COLO668 (cell line): Measurements from ENCODE around the gene TTC16.

ENCODE experiments used
- DNase-seq: peaks from one replicate; lab custom pipeline; 2025; ENCODE audit not compliant: unreplicated experiment; lab: John Stamatoyannopoulos, UW

TTC16 gene

DNA sequence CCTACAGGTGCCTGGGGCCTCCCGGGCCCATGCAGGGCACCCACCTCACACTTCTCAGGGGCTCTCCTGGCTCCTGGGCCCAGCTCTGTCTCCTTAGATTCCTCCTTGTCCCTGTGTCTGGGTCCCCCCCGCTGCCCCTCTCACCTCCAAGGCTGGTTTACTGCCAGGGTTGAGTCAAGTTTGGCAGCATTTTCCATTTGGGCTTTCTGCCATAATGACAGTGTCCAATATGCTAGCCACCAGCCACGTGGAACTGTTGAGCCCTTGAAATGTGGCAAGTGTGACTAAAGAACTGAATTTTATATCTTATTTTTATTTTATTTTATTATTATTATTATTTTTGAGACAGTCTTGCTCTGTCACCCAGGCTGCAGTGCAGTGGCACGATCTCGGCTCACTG lies 1.9 kb downstream of the TTC16 start:
- DNase-seq: no peak

DNA sequence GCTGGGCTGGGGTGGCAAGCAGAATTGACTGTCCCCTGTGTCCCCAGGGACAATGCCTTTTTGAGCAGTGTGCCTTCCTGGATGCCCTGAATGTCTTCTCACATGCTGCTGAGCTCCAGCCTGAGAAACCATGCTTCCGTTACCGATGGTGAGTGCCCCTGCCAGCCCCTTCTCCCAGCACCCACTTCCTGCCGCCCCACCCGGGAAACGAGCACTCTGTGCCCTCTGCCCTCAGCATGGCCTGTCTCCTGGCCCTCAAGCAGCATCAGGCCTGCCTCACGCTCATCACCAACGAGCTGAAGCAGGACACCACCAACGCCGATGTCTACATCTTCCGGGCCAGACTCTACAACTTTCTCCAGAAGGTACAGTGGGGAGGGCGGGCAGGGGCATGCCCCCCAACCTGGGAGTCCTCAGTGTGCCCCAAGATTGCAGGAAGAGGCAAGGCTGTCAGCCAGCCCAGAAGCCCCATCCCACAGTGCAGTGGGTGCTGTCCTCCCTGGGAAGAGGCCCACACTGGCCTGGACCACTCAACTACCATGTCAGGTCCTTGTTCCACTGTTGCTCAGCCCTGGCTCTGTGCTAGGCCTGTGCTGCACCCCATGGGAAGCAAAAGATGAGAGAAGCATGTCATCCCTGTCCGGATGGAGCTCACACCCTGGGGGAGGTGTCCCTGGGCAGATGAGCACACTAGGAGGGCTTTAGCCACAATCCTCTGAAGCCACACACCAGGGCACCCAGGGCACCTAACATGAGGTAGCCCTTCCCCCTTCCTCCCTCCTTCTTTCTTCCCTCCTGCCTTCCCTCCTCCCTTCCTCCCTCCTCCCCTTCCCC lies 4.4 kb downstream of the TTC16 start:
- no peak for DNase-seq

DNA sequence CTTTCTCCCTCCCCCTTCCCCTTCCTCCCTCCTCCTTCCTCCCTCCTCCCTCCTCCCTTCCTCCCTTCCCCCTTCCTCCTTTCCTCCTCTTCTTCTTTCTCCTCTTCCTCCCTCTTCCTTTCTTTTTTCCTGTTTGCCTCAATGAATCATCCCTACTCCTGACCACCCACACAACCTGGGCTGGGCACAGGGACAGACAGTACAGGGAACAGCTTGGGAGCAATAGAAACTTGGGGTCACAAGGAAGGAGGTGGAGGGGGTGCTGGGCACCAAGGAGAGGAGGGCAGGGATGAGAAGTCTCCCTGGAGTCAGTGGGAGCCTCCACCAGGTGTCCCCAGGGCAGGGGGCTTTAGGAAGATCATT lies 5.0 kb downstream of the TTC16 start:
- DNase-seq: no peak

DNA sequence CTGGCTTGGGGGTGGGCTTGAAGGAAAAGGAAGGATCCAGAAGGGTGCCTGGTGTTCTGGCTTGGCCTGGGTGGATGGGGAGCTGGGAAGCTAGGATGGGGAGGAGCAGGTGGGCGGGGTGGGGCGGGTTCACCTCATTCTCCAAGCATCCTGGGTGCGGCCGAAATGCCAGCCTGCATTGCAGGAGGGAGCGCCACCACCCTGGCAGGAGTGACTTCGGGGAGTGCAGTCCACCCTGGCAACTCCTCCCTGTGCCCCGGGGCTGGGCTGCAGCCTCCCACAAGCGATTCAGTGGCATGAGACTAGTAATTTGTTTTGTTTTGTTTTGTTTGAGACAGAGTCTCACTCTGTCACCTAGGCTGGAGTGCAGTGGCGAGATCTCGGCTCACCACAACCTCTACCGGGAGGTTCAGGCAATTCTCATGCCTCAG lies 5.5 kb downstream of the TTC16 start:
- peak; percentile 14 for DNase-seq

DNA sequence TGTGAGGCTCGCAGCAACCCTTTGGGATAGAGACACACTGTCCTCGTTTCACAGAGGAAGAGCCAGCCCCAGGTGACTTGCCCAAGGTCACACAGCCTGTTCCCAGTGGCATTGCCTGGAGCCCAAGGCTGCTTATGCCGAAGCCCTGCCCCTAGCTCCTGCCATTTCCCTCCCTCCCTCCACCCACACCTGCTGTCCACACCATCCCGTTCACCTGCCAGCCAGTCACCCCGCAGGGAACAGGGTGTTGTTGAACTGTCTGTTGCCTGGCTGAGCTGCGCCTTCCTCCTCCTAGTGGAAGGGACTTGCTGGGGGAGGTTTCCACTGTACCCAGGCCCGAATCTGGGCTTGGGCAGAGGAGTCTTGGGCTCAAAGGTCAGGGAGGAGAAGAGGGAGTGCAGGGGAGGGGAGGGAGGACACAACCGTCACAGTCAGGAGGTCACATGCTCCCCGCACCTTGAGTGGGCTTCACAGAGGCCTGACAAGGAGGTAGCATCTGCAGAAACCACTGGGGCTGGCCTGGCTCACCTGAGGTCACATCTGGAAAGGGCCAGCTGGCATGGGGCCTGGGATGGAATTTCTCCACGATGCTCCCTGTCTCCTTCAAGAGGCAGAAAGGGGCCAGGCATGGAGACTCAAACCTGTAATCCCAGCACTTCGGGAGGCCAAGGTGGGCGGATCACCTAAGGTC lies 6.3 kb downstream of the TTC16 start:
- DNase-seq: peak; percentile 58

DNA sequence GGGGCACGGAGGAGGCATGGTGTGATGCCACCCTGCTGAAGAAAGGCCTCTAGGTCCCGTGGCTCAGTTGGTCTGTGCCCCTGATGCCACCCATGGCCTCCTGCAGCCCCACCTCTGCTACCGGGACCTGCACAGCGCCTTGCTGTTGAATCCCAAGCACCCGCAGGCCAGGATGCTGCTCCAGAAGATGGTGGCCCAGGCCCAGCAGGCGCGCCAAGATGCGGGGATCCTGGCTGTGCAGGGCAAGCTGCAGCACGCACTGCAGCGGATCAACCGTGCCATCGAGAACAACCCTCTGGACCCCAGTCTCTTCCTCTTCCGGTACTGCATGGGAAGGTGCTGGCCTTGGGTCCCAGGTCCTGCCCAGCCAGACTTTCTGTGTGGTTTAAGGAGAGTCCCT lies 7.1 kb downstream of the TTC16 start:
- DNase-seq: no peak

DNA sequence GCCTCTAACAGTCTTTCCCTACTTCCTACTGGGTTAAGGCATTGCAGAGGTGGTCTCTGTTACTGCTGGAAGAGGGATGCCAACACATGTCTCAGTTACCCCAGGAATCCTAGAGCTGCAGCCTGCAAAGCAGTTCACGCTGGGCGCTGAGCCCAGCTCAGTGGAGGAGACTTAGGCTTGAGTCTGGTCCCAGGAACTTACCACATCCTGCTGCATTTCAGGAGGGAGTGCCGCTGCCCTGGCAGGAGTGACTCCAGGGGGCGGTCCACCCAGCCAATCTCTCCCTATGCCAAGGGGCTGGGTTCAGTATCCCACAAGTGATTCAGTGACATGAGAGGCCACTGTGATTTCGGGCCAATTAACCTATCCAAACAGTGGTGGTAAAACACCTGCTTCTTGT lies 7.6 kb downstream of the TTC16 start:
- DNase-seq: peak; percentile 31

DNA sequence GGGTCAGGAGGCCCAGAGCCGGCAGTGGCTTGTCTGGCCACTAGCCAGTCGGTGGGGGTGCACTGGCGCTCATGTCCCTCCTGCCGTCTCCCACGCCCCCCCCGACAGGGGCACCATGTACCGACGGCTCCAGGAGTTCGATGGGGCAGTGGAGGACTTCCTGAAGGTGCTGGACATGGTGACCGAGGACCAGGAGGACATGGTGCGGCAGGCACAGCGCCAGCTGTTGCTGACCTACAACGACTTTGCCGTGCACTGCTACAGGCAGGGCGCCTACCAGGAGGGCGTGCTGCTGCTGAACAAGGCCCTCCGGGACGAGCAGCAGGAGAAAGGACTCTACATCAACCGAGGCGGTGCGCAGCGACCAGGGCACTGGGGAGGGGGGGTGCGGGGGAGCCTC lies 8.1 kb downstream of the TTC16 start:
- peak; percentile 42 for DNase-seq

DNA sequence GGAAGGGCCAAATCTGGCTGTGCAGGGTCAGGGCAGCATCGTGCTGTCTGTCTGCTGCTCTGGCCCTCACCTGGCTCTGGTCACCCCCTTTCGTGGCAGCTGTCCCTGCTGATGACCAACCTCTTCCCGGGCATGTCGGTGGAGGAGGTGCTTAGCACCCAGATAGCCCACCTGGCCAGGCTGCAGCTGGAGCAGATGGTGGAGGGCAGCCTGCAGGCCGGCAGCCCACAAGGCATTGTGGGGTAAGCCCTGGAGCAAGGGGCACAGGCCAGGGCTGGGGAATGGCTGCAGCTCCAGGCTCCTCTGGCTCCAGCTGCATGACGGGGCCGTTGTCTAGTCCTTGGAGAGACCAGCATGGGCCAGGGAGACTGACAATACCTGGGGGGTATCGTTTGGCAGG lies 11.0 kb downstream of the TTC16 start:
- peak; percentile 33 for DNase-seq

DNA sequence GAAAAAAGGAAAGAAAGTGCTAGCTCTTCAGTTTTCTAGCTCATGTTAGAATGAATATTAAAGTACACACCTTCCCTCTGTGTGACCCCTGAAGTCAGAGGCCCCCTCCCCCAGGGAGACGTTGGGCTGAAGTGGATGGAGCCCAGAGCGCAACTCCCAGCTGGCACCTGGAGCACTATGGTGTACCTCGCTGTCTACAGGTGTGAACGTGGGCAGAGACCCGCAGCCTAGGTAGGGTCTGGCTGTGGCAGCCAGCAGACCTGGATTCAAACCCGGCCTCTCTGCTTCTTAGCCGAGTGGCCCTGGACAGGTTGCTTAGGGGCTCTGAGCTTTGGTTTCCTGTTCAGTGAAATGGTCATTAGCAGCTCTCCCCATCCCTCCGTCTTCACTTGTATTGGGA lies 12.9 kb downstream of the TTC16 start:
- no peak for DNase-seq

DNA sequence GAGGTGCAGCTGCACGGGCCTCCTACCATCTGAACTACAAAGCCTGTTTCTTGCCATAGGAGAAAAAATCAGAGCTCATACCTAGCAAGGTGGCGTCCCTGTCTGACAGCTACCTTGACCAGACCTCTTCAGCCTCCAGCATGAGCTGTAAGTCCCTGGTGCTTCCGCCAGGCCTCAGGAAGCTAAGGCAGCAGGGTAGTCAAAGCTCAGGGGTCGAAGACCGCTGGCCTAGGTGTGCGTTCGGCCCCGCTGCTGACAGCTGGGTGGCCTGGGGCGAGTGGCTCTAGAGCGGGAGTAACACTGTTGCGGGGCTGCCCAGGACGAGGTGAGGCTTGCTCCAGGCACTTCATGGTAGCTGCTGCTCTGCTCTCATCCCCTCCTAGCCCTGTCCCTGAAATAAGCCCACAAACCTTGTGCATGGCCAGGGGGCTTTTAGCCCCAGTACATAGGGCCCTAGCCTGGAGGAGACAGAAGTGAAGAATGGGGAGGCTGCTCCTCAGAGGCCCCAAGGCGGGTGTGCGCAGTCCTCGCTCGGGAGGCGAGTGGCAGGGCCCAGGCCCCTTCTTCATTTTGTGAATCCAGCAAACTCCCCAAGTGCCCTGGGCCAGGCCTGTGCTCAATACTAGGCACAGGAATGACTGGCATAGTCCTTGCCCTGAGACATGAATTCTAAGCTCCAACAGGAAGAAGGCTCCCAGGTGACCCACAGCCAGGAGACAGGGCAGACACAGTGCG lies 13.8 kb downstream of the TTC16 start:
- no peak for DNase-seq

DNA sequence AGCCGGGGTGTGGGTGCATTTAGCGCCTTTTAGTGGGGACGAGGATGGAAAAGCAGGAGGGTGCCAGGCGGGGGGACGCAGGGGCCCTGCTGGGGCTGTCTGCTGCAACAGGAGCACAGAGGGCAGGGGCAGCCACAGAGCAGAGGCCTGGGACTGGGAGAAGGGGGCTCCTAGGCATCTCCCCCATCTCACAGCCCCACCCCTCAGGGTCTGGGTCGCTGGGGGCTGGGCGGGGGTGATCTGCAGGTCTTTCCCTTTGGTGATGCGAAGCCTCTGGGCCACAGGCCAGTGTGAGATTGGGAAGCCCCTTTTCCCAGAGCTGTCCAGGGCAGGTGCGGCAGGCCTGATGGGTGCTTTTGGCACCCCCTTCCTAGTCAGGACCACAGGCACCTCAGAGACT lies 14.4 kb downstream of the TTC16 start:
- no peak for DNase-seq

DNA sequence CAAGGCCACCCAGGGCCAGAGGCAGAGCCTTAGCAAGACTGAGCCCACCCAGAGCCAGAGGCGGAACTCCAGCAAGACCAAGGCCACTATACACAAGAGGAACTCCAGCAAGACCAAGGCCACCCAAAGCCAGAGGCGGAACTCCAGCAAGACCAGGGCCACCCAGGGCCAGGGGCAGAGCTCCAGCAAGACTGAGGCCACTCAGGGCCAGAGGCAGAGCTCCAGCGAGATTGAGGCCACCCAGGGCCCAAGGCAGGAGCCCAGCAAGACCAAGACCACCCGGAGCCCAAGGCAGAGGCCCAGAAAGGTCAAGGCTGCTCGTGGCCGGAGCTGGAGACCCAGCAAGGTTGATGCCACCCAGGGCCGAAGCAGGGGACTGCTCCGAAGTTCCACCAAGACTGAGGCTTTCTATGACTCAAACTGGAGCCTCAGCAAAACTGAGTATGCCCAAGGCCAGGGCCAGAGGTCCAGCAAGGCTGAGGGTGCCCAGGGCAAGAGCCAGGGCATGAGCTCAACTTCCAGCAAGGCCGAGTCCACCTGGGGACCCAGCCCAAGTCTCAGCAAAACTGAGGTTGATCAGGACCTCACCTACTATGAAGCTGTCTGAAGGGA lies 15.0 kb downstream of the TTC16 start:
- no peak for DNase-seq

DNA sequence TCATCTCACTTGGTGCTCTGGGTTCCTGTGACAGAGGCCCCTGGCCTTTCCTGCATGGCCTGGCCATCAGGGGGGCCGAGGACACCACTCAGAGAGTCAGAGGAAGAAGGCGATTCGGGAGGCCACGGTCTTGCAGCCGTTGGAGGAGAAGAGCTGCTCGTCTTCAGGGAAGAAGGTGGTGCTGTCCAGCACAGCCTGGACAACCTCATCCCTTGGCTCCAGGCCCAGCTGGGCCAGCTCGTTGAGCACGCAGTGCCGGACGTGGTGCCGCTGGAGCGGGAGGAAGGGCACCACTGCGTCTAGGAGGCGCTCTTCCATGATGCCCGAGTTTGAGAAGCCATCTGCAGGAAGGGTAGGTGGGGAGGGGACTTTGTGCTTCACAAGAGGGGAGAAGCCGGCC lies 16.1 kb downstream of the TTC16 start:
- no peak for DNase-seq

DNA sequence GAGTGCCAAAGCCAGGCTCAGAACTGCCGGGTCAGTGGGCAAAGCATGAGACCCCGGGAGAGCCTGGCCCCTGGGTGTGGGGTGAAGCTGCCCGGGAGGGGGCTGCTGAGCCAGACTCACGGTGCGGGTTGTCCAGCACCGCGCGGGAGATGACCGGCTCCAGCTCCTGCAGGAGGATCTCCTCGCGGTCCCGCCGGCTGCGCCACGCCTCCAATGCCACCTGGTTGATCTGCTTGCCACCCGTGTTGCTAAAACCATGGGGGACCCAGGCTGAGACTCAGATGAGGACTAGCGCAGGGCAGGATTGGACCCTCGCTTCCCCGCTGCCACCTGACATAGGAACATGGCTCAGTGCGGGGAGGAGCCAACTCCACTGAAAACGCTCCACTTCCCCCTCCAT lies 16.6 kb downstream of the TTC16 start:
- no peak for DNase-seq

DNA sequence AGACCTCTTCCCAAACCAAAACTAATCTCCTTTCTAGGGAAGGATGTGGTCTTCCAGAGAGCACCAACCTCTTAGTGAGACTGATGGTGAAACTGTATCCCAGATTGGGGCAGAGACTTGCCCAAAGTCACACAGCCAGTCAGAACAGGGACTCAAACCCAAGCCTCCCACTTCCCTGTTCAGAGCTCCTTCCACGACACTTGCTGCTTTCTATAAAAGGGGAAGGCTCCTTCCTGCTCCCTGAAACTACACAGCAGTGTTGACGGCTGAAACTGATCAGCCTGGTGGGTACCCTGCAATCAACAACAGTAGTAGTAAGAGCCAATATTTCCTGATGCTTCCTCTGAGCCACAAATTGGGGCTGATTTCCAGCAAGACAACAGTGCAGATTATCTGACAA lies 17.7 kb downstream of the TTC16 start:
- no peak for DNase-seq

DNA sequence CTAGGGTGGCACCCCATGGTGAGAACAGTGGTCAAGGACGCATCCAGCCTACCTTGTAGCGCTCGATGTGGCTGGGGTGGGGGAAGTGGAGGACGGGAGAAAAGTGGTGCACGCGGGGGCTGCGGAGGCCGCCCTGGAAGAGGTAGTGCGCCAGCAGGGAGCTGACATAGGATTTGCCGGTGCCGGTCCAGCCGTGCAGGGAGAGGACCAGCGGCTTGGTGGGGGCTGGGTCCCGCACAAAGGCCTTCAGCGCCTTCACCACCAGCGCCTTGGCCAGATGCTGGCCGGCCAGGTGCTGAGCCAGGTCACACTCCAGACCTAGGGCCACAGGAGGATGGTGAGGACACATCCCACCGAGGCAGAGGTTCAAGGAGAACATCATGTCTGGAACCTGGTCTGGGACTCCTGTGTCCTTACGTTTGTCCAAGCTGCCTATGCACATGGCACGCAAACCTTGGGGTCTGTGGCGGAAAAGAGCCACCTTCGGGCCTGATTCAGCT lies 18.4 kb downstream of the TTC16 start:
- DNase-seq: no peak

DNA sequence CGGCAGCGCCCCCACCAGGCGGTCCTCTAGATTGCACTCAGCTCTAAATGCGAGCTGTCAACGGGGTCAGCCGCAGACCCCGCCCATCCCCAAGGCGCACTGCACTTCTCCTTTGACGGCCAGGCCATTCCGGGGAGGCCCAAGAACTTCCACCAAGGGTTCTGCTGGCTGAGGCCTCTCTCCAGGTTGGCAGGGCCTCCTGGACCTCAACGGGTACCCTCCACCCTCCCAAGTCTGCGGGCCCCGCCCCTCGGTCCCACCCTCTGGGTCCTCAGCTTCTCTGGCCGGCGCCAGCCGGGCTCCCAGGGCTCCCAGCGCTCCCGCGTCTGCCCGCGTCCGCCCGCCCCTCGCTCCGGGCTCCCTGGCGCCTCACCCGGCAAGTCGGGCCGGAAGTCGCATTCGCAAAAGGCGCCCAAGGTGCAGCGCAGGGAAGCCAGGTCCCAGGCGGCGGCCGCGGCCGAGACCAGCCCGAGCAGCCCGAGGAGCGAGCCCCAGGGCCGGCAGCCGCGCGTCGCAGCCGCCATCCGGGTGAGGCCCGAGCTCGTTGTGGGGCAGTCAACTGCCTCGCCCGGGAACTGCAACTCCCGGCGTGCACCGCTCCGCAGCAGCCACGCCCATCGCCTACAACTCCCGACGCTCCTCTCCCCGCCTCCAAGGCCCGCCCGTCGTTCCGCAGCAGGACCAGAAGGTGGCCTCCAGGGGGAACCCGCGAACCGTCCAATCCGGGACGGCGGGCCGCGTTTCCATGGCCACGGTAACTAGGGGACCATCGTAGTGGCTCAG lies 19.1 kb downstream of the TTC16 start, which contains the start of gene TOR2A:
Gene TOR2A, minus strand, starts transcription at position 548 of the 783 bp plus-strand sequence. Its CDS starts 24 bp downstream, at position 524.
- DNase-seq: peak; percentile 98

DNA sequence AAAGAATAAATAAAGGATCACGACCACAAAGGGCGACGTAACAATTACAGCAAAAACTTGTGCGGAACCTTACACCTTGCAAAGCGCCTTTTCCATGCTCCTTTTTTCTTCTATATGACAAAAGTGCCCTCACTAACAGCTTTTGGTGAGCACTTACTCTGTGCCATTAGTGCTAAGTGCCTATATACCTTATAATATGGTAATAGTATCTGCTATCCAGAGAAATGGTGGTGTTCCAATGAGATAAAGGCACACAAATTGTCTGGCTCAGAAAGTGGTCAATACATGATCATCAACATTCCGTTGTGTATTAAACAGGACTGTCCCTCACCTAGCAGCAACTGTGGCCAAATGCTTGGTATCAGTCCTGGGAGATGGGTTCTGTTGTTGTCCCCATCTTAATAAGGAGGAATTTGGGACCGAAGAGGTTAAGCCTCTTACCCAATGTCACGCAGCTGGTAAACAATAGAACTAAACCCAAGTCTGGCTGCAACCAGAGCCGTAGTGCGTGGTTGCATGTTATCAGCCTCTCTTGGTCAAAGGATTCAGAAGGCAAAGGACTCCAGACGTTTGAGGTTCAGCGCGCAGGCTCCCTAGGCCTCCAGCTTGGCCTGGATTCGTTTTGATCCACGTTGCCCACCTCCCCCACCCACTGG lies 19.8 kb downstream of the TTC16 start:
- DNase-seq: no peak

DNA sequence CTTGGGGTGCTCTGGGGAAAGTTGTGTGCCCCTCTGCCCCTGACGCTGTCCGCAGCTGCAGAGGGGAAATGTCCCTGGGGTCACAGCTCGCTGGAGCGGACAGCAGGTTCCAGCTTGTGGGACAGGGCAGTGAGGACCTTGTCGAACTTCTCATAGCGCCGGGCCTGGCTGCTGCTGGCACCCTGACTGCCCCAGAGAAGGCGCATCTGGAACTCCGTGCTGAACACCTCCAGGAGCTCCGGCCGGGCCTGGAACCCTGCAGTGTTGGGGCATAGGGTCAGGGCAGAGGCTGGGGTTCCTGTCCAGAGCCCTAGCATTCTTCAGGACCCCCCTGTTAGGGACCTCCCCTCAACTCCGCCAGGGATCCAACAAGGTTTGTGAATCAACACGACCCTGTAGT lies 22.8 kb downstream of the TTC16 start:
- no peak for DNase-seq
